ENCODE measurements around the gene TFF3. TPM values are rescaled to one million over a fixed set of nuclear protein-coding genes. Genes with fewer than 3 reads are reported as not detected.

TFF3 gene
- total and polyA plus RNA-seq, 2 experiments from 2014 or later = 1.2 to 3.3 TPM

- no peaks in the 10 kb centered on the region for H3K4me1 ChIP-seq (ENCODE audit: insufficient read depth)
- H3K27me3 ChIP-seq (ENCODE audit: insufficient read depth) = no peaks in the 10 kb centered on the region
- no peaks in the 10 kb centered on the region for H3F3A ChIP-seq (replicated peaks; ENCODE audit: low read depth)
- Mint-ChIP-seq H3K9me3 (peaks cover 23% of the 10 kb centered on the region), H3K4me1 (no peaks in the 10 kb centered on the region), H3K27ac (no peak overlapping the region), H3K36me3 (ENCODE audit: low read depth) (peaks cover 6% of the 10 kb centered on the region), H3K27me3 (ENCODE audit: insufficient read depth, low read depth, poor library complexity) (peaks cover 3% of the 10 kb centered on the region), H3K4me3 (no peak overlapping the region)
- H3K79me2 ChIP-seq (replicated peaks; ENCODE audit: insufficient read depth) = no peaks in the 10 kb centered on the region
- DNase-seq (ENCODE audit: low spot score) = no peak
- no peak for ATAC-seq
- H3K27ac ChIP-seq (ENCODE audit: low read depth) = no peak overlapping the region
- H2AFZ ChIP-seq = no peak overlapping the region
- 0 out of 2 replicates have a peak, but pooled peaks cover 3% of the 10 kb centered on the region for H3K9me2 ChIP-seq (ENCODE audit: insufficient read depth)
- H3K4me2 ChIP-seq = no peak overlapping the region
- no peaks in the 10 kb centered on the region for H3K36me3 ChIP-seq (ENCODE audit: insufficient read depth)
- TF ChIP-seq NANOG (IDR thresholded peaks at IDR 0.05; ENCODE audit: borderline replicate concordance) (no peak), ZNF331 (CRISPR knock-in tag; IDR thresholded peaks at IDR 0.05; ENCODE audit: low read depth) (no peak), CREB1 (CRISPR knock-in tag; IDR thresholded peaks at IDR 0.05; ENCODE audit: low read depth) (no peak), ZNF462 (CRISPR knock-in tag; IDR thresholded peaks at IDR 0.05) (no peak), ZNF114 (CRISPR knock-in tag; IDR thresholded peaks at IDR 0.05) (no peak), POLR2AphosphoS5 (IDR thresholded peaks at IDR 0.05; ENCODE audit: low read depth) (no peak), ETS1 (IDR thresholded peaks at IDR 0.05) (no peak), EZH2phosphoT487 (IDR thresholded peaks at IDR 0.05; ENCODE audit: unreplicated experiment) (no peak), EZH2 (IDR thresholded peaks at IDR 0.05; ENCODE audit: low read depth, unreplicated experiment) (no peak), JUNB (IDR thresholded peaks at IDR 0.05; ENCODE audit: unreplicated experiment) (no peak), STAT1 (IDR thresholded peaks at IDR 0.05; ENCODE audit: unreplicated experiment) (no peak), REST (IDR thresholded peaks at IDR 0.05; ENCODE audit: unreplicated experiment) (no peak)
- H3K4me3 ChIP-seq = no peak overlapping the region
- no peaks in the 10 kb centered on the region for H4K20me1 ChIP-seq (replicated peaks; ENCODE audit: insufficient read depth)
Measured at GRCh38 chr21:42358261-42358660, 43.1 kb upstream of the TFF3 start.

Measured in GM23338 (cell line).